Astrocyte of the cerebellum (primary cell): ENCODE measurements around the gene ZNF276.
"Not testable (repeated sequence)": the region's sequence is repeated elsewhere in the genome, so short reads cannot be mapped to it uniquely, and the experiment has no call there.

ENCODE experiments used
- DNase-seq: peaks from one replicate; pipeline ENCODE4 v3.0.0-alpha.2; 2011; ENCODE audit warnings: low read depth
- H3K4me3 ChIP-seq: 2 replicates; pipeline ENCODE4 v1.5.1; 2011; ENCODE audit warnings: mild to moderate bottlenecking, low read depth, low read length, moderate library complexity
- in situ Hi-C: cut with HindIII; loops from 2 replicates; pipeline ENCODE4 v1.10.0; 2017; ENCODE audit warnings: low sequenced_read_pairs
- TF ChIP-seq, protein P1 (sequence below): IDR thresholded peaks from 2 replicates; pipeline ENCODE4 v1.5.1; 2012; ENCODE audit warnings: low read length, low read depth, moderate library complexity, mild to moderate bottlenecking; ENCODE audit errors: missing control alignments

ZNF276 gene

DNA sequence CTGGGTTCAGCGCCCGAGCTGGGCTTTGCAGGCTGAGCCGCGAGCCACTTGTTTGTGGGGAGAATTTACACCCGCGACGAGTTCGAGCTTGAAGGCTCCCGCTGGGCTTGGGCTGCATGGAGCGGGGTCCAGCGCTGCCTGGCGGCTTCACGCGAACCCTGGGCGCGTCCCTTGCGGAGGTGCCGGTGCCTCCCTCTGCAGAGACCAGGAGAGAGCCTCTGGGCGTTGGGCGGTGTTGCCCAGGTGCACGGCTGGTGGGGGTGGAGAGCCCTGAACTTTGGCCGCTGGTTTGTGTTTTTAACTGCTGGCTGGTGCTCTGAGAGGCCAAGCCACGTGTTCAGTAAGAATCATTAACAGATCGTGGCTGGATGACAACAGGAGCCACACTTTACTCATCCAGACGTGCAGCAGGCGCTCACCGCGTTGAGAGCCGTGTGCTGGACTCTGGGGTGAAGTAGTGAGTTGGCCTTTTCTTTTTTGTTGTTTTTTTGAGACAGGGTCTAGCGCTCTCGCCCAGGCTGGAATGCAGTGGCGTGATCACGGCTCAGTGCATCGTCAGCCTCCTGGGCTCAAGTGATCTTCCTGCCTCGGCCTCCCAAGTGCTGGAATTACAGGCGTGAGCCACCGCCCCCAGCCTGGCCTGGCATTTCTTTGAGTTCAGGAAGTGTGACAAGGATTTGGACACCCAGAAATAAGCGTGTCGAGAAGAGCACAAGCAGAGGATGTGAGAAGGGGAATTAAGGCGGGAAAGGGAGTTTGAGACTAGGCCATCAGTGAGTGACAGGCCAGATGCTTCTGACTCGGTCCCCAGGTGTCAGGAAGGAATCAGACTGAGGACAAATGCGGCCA lies 34.0 kb upstream of the ZNF276 start:
- peak overlapping the region; percentile 80 for H3K4me3 ChIP-seq
- in situ Hi-C loops = loop anchor here (5.0 to 25.0 kb wide), 2 partner anchors 125 to 400 kb away; partner anchors contain the start of gene RPL13
- TF ChIP-seq, protein P1, sequence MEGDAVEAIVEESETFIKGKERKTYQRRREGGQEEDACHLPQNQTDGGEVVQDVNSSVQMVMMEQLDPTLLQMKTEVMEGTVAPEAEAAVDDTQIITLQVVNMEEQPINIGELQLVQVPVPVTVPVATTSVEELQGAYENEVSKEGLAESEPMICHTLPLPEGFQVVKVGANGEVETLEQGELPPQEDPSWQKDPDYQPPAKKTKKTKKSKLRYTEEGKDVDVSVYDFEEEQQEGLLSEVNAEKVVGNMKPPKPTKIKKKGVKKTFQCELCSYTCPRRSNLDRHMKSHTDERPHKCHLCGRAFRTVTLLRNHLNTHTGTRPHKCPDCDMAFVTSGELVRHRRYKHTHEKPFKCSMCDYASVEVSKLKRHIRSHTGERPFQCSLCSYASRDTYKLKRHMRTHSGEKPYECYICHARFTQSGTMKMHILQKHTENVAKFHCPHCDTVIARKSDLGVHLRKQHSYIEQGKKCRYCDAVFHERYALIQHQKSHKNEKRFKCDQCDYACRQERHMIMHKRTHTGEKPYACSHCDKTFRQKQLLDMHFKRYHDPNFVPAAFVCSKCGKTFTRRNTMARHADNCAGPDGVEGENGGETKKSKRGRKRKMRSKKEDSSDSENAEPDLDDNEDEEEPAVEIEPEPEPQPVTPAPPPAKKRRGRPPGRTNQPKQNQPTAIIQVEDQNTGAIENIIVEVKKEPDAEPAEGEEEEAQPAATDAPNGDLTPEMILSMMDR = peak; percentile 20
- no peak for DNase-seq

- DNase-seq = no peak
- in situ Hi-C loops = loop anchor here (5.0 to 25.0 kb wide), 2 partner anchors 126 to 401 kb away; partner anchors contain the start of gene RPL13
- no peak overlapping the region for H3K4me3 ChIP-seq
- TF ChIP-seq, protein P1 = no peak
Measured at GRCh38 chr16:89688395-89688794, 32.9 kb upstream of the ZNF276 start.

DNA sequence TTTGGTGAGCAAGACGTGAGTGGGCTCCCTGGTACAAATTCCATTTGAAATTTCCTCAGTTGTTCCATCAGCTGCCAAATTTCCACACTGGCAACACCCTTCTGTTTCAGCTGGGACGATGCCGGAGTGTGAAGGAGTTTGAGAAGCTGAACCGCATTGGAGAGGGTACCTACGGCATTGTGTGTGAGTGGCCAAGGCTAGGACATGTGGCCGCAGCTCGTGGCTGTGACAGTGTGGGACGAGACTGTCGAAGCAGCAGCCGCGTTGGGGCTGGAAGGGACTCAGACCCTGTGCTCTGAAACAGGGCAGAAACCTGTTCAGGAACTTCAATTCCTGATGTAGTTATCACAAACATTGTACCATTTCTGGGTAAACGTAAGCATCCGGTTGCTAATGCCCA lies 32.2 kb upstream of the ZNF276 start:
- in situ Hi-C loops = loop anchor here (5.0 to 25.0 kb wide), 2 partner anchors 127 to 402 kb away; partner anchors contain the start of gene RPL13

DNA sequence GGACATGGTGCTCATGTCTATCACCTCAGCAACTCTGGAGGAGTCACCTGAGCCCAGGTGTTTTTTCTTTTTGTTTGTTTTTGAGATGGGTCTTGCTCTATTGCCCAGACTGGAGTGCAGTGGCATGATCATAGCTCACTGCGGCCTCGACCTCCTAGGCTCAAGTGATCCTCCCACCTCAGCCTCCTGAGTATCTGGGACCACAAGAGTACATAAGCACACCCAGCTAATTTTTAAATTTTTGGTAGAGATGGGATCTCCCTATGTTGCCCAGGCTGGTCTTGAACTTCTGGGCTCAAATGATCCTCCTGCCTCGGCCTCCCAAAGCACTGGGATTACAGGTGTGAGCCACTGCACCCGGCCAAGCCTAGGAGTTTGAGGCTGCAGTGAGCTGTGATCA lies 31.7 kb upstream of the ZNF276 start:
- H3K4me3 ChIP-seq, DNase-seq: not testable (repeated sequence)
- in situ Hi-C loops = loop anchor here (5.0 to 25.0 kb wide), 2 partner anchors 127 to 402 kb away; partner anchors contain the start of gene RPL13

More for the DNA sequence above, 32.2 kb upstream of the ZNF276 start:
- no peak for DNase-seq
- TF ChIP-seq, protein P1 = no peak
- H3K4me3 ChIP-seq = no peak overlapping the region

- TF ChIP-seq, protein P1 = no peak
- no peak overlapping the region for H3K4me3 ChIP-seq
- no peak for DNase-seq
- in situ Hi-C loops = loop anchor here (25.0 kb wide), 1 partner anchor 403 kb away; no protein-coding TSS in a partner anchor
Measured at GRCh38 chr16:89690392-89690901, 30.9 kb upstream of the ZNF276 start.

DNA sequence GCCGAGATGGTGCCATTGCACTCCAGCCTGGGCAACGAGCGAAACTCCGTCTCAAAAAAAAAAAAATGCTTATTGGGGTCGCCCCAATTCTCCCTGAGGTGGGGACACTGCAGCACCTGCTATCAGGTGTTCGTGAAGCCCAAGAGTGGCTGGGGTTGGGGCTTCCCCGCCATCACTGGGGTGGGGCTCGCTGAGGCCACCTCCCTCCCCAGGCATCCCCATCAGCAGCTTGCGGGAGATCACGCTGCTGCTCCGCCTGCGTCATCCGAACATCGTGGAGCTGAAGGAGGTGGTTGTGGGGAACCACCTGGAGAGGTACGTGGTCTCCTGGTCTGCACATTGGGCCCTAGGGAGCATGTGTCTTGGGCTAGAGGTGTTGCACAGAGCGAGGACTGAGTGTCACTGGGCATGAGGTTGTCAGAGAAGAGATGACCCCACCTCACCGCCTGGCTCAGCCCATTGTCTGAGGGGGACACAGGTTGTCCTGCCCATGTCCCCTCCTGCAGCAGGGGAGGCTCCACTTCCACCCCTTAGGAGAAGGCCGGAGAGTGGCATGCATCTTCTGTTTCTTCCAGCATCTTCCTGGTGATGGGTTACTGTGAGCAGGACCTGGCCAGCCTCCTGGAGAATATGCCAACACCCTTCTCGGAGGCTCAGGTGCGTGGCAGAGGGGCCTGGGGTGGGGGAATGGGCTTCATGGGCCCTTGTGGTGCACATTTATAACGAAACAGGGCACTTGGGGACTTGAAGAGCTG lies 29.9 kb upstream of the ZNF276 start:
- TF ChIP-seq, protein P1 = no peak
- in situ Hi-C loops = loop anchor here (25.0 kb wide), 1 partner anchor 404 kb away; no protein-coding TSS in a partner anchor
- no peak overlapping the region for H3K4me3 ChIP-seq
- DNase-seq = no peak
